H9 (cell line): Measurements from ENCODE around the gene CNGB1. TPM values are rescaled to one million over a fixed set of nuclear protein-coding genes. Genes with fewer than 3 reads are reported as not detected.

Source experiments
- DNase-seq: peaks from one replicate; pipeline ENCODE4 v3.0.0-alpha.2; 2017
- H2AFZ ChIP-seq: one replicate; pipeline ENCODE4 v1.6.1; 2013; ENCODE audit warnings: mild to moderate bottlenecking, low read length, control low read depth, moderate library complexity
- H2AK5ac ChIP-seq: 2 replicates; pipeline ENCODE4 v1.6.1; 2013; ENCODE audit warnings: low read length, control low read depth, mixed read lengths; ENCODE audit not compliant: insufficient read length
- H2BK120ac ChIP-seq: one replicate; pipeline ENCODE4 v1.6.1; 2013; ENCODE audit warnings: low read depth, mild to moderate bottlenecking, low read length, control low read depth, inconsistent platforms; ENCODE audit not compliant: poor library complexity, severe bottlenecking
- H2BK12ac ChIP-seq: 2 replicates; pipeline ENCODE4 v1.6.1; 2013; ENCODE audit warnings: low read length, control low read depth, mixed read lengths, low read depth; ENCODE audit not compliant: insufficient read length
- H2BK15ac ChIP-seq: 2 replicates; pipeline ENCODE4 v1.6.1; 2013; ENCODE audit warnings: low read depth, low read length, control low read depth
- H2BK20ac ChIP-seq: one replicate; pipeline ENCODE4 v1.6.1; 2013; ENCODE audit warnings: low read depth, mild to moderate bottlenecking, low read length, control low read depth, inconsistent platforms; ENCODE audit not compliant: poor library complexity, severe bottlenecking
- H2BK5ac ChIP-seq: 2 replicates; pipeline ENCODE4 v1.6.1; 2013; ENCODE audit warnings: low read length, control low read depth, mixed read lengths; ENCODE audit not compliant: insufficient read length
- H3K14ac ChIP-seq: 2 replicates; pipeline ENCODE4 v1.6.1; 2013; ENCODE audit warnings: low read length, control low read depth; ENCODE audit not compliant: insufficient read depth
- H3K18ac ChIP-seq: 2 replicates; pipeline ENCODE4 v1.6.1; 2013; ENCODE audit warnings: low read depth, mild to moderate bottlenecking, mixed read lengths, low read length, control low read depth; ENCODE audit not compliant: insufficient read length
- H3K23ac ChIP-seq: 2 replicates; pipeline ENCODE4 v1.6.1; 2013; ENCODE audit warnings: low read length, control low read depth, mixed read lengths, low read depth; ENCODE audit not compliant: insufficient read length
- H3K23me2 ChIP-seq: 2 replicates; pipeline ENCODE4 v1.6.1; 2013; ENCODE audit warnings: low read depth, mild to moderate bottlenecking, mixed read lengths, low read length, control low read depth; ENCODE audit not compliant: insufficient read length, poor library complexity, severe bottlenecking
- H3K27ac ChIP-seq: 2 replicates; pipeline ENCODE4 v1.5.1; 2013; ENCODE audit warnings: low read length, control low read depth, mixed read lengths, low read depth; ENCODE audit not compliant: insufficient read length
- H3K27me3 ChIP-seq: 2 replicates; pipeline ENCODE4 v1.6.1; 2013; ENCODE audit warnings: low read length, control low read depth, inconsistent platforms; ENCODE audit not compliant: insufficient read depth
- H3K4ac ChIP-seq: 2 replicates; pipeline ENCODE4 v1.6.1; 2013; ENCODE audit warnings: low read depth, mild to moderate bottlenecking, control low read depth, inconsistent platforms, low read length, moderate library complexity
- H3K4me1 ChIP-seq: 2 replicates; pipeline ENCODE4 v1.6.1; 2013; ENCODE audit warnings: low read length, control low read depth, inconsistent platforms; ENCODE audit not compliant: insufficient read depth
- H3K4me2 ChIP-seq: 2 replicates; pipeline ENCODE4 v1.6.1; 2013; ENCODE audit warnings: low read length, control low read depth, mixed read lengths; ENCODE audit not compliant: insufficient read length, insufficient read depth
- H3K56ac ChIP-seq: 2 replicates; pipeline ENCODE4 v1.6.1; 2013; ENCODE audit warnings: low read depth, mild to moderate bottlenecking, mixed read lengths, low read length, control low read depth; ENCODE audit not compliant: insufficient read length
- H3K79me1 ChIP-seq: 2 replicates; pipeline ENCODE4 v1.6.1; 2013; ENCODE audit warnings: low read depth, mild to moderate bottlenecking, moderate library complexity, low read length, control low read depth, inconsistent platforms; ENCODE audit not compliant: insufficient read depth, poor library complexity, severe bottlenecking
- H3K79me2 ChIP-seq: 2 replicates; pipeline ENCODE4 v1.6.1; 2013; ENCODE audit warnings: low read length, control low read depth, inconsistent platforms; ENCODE audit not compliant: insufficient read depth
- H3K9ac ChIP-seq: 2 replicates; pipeline ENCODE4 v1.6.1; 2013; ENCODE audit warnings: low read length, control low read depth, mixed read lengths; ENCODE audit not compliant: insufficient read length; ENCODE audit errors: extremely low read depth
- H3K9me3 ChIP-seq: one replicate; pipeline ENCODE4 v1.6.1; 2013; ENCODE audit warnings: low read depth, low read length, inconsistent platforms; ENCODE audit not compliant: control insufficient read depth
- H3T11ph ChIP-seq: one replicate; pipeline ENCODE4 v1.6.1; 2013; ENCODE audit warnings: mild to moderate bottlenecking, low read length, control low read depth, inconsistent platforms
- H4K20me1 ChIP-seq: one replicate; pipeline ENCODE4 v1.6.1; 2013; ENCODE audit not compliant: control insufficient read depth, insufficient read length, insufficient read depth
- H4K5ac ChIP-seq: 2 replicates; pipeline ENCODE4 v1.6.1; 2013; ENCODE audit warnings: low read depth, mild to moderate bottlenecking, mixed read lengths, low read length, control low read depth; ENCODE audit not compliant: insufficient read length
- H4K8ac ChIP-seq: replicated peaks from 2 replicates; pipeline ENCODE4 v1.6.1; 2013; ENCODE audit warnings: low read length, control low read depth, mixed read lengths, low read depth; ENCODE audit not compliant: insufficient read length
- H4K91ac ChIP-seq: 2 replicates; pipeline ENCODE4 v1.6.1; 2013; ENCODE audit warnings: low read depth, mild to moderate bottlenecking, moderate library complexity, mixed read lengths, low read length, control low read depth; ENCODE audit not compliant: insufficient read length
- H3K27ac Mint-ChIP-seq, 3 experiments: 2 replicates in 2 of 3; 3 replicates in 1 of 3; pipeline ENCODE4 v1.8.0; 2020 to 2021; ENCODE audit warnings: mixed read lengths in 3 of 3, mild to moderate bottlenecking in 1 of 3, moderate library complexity in 1 of 3
- H3K27me3 Mint-ChIP-seq: 2 replicates; pipeline ENCODE4 v1.8.0; 2021; ENCODE audit warnings: low read depth, mild to moderate bottlenecking, moderate library complexity, mixed read lengths
- H3K36me3 Mint-ChIP-seq, 3 experiments: 2 replicates in 2 of 3; 3 replicates in 1 of 3; pipeline ENCODE4 v1.8.0; 2020 to 2021; ENCODE audit warnings: low read depth in 3 of 3, mixed read lengths in 3 of 3; ENCODE audit not compliant: insufficient read depth in 1 of 3
- H3K4me1 Mint-ChIP-seq, 2 experiments: 2 replicates each; pipeline ENCODE4 v1.8.0; 2020; ENCODE audit warnings: mixed read lengths in 2 of 2
- H3K4me3 Mint-ChIP-seq, 2 experiments: 2 replicates in 1 of 2; 3 replicates in 1 of 2; pipeline ENCODE4 v1.8.0; 2020 to 2021; ENCODE audit warnings: mild to moderate bottlenecking in 2 of 2, mixed read lengths in 2 of 2, moderate library complexity in 1 of 2
- H3K9me3 Mint-ChIP-seq, 2 experiments: 2 replicates in 1 of 2; 3 replicates in 1 of 2; pipeline ENCODE4 v1.8.0; 2020; ENCODE audit warnings: mild to moderate bottlenecking in 2 of 2, mixed read lengths in 2 of 2, moderate library complexity in 1 of 2
- WGBS: extraction: QIAGEN DNeasy Blood & Tissue Kit; methylation state at CpG from one replicate; pipeline ENCODE4 v1.1.7; 2013; ENCODE audit warnings: missing lambda C conversion rate, low lambda C conversion rate, mixed read lengths; ENCODE audit not compliant: insufficient read length; ENCODE audit errors: extremely low coverage; 5-methylcytosine and 5-hydroxymethylcytosine counted together
- total RNA-seq: library from RNA; stranded (reverse); gene quantifications from 2 replicates; pipeline ENCODE4 v1.2.1, GENCODE V29; 2021
- TF ChIP-seq, protein P1 (sequence below): fragments of 200-600 bp; sonication (generic); conservative IDR thresholded peaks from 3 replicates; pipeline ENCODE4 v1.8.0; 2021; ENCODE audit warnings: antibody characterized with exemption, mild to moderate bottlenecking

CNGB1 gene
- total RNA-seq, 1 experiment from 2014 or later = not detected

DNA sequence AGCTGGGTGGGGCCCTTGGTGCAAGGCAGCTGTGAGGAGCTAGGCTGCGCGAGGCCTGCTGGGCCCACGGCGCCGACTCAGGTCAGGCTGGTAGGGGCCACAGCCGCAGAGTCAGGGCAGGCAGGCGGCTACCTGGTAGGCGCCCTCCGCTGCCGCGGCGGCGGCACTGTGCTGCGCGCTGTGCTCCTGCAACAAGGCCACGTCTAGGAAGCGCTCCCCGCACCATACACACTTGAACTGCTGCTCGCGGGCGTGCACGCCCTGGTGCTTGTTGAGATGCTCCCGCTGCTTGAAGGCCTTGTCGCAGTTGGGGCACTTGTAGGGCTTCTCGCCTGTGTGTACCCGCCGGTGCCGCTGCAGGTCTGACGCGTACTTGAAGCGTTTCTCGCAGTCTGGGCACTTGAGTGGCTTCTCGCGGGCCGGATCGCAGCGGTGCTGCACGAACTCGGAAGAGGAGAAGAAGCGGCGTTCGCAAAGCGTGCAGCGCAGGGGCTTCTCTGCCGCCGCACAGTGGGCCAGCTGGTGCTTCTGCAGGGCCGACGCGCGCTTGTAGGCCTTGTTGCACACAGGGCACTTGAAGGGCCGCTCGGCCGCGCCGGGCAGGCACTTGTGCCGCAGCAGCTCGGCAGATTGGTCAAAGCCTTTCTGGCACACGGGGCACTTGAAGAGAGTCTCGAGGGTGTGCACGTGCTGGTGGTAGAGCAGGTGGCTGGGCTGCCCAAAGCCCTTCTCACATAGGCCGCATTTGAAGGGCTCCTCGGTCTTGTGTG lies 25.7 kb upstream of the CNGB1 start:
- Histone ChIP-seq H3K79me1 (no peaks in the 10 kb centered on the region), H3K4me2 (no peak overlapping the region), H4K20me1 (no peaks in the 10 kb centered on the region), H3K18ac (no peak overlapping the region), H3K27ac (no peak overlapping the region), H3K23me2 (peaks cover 8% of the 10 kb centered on the region), H4K8ac (no peak overlapping the region), H3K56ac (no peak overlapping the region), H2BK15ac (no peak overlapping the region), H3K27me3 (no peaks in the 10 kb centered on the region), H2AFZ (no peak overlapping the region), H3K4me1 (peaks cover 2% of the 10 kb centered on the region; the same call in 1 of the 2 replicates), H4K91ac (no peak overlapping the region), H3T11ph (no peak overlapping the region), H3K14ac (no peak overlapping the region; the same call in 1 of the 2 replicates), H3K9ac (no peak overlapping the region), H2BK120ac (no peak overlapping the region), H3K23ac (no peak overlapping the region), H3K9me3 (no peaks in the 10 kb centered on the region), H2BK5ac (no peak overlapping the region), H2BK12ac (no peak overlapping the region), H3K4ac (no peak overlapping the region), H4K5ac (no peak overlapping the region), H2AK5ac (no peak overlapping the region), H2BK20ac (no peak overlapping the region), H3K79me2 (no peaks in the 10 kb centered on the region)
- no peak overlapping the region for H3K4me3 Mint-ChIP-seq
- peaks cover 4 to 14% (median 12%) of the 10 kb centered on the region in 3 experiments; a peak in 6 of 7 replicates for H3K36me3 Mint-ChIP-seq
- no peak overlapping the region for H3K27ac Mint-ChIP-seq
- TF ChIP-seq, protein P1, sequence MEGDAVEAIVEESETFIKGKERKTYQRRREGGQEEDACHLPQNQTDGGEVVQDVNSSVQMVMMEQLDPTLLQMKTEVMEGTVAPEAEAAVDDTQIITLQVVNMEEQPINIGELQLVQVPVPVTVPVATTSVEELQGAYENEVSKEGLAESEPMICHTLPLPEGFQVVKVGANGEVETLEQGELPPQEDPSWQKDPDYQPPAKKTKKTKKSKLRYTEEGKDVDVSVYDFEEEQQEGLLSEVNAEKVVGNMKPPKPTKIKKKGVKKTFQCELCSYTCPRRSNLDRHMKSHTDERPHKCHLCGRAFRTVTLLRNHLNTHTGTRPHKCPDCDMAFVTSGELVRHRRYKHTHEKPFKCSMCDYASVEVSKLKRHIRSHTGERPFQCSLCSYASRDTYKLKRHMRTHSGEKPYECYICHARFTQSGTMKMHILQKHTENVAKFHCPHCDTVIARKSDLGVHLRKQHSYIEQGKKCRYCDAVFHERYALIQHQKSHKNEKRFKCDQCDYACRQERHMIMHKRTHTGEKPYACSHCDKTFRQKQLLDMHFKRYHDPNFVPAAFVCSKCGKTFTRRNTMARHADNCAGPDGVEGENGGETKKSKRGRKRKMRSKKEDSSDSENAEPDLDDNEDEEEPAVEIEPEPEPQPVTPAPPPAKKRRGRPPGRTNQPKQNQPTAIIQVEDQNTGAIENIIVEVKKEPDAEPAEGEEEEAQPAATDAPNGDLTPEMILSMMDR = no peak
- H3K4me1 Mint-ChIP-seq = peaks cover 17 to 20% of the 10 kb centered on the region in 2 experiments
- WGBS = no CpG with 5 or more reads among the region's 62 CpGs
- DNase-seq = no peak
- no peaks in the 10 kb centered on the region; the same call in 1 of the 2 replicates for H3K27me3 Mint-ChIP-seq
- H3K9me3 Mint-ChIP-seq = no peaks in the 10 kb centered on the region
